Measurements from ENCODE around the gene OOSP1. TPM values are rescaled to one million over a fixed set of nuclear protein-coding genes. Genes with fewer than 3 reads are reported as not detected.

OOSP1 gene
- total and polyA plus RNA-seq, 10 of the 15 experiments (the other 5 are each of a cell fraction or from before 2014, with no cell fraction given): not detected

DNA sequence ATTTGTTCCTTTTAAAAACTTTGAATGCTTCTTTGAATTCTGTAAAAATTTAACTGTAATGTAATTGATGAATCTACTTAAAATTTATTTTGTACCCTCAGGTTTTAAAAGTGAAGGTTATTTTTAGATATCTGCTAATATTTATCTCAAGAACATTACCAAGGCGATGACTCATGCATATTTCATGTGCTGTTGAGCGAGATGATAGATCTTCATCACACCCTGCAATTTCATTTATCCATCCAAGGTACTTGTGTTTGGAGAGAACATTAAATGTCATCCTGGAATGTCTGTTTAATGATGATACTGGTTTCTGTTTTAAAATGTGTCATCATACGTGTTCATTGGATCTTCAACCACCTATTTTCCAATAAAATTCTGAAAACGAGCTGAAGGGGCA is 18.9 kb downstream of the OOSP1 start:
- no peak overlapping the region for H3K9ac ChIP-seq (ENCODE audit: control insufficient read depth, insufficient read depth, low read length)
- under 1% methylated on average over 4 of the region's 4 CpGs for WGBS (ENCODE audit: insufficient coverage, insufficient replicate concordance, low lambda C conversion rate, missing lambda C conversion rate)
- no peaks in the 10 kb centered on the region for H3K4me1 ChIP-seq (ENCODE audit: control insufficient read depth, insufficient read depth, low read length)
- RAD21 ChIA-PET (ENCODE audit: unreplicated experiment): no interaction called here
- CTCF ChIA-PET: no interaction called here
- no peaks in the 10 kb centered on the region for H3K79me2 ChIP-seq (ENCODE audit: control insufficient read depth, insufficient read depth, low read length)
- no peaks in the 10 kb centered on the region for H3K9me3 ChIP-seq (replicated peaks; ENCODE audit: control insufficient read depth, insufficient read depth, low read length)
- H3K27me3 ChIP-seq (replicated peaks in 1 of 2; ENCODE audit: control insufficient read depth in 2 of 2, insufficient read depth in 2 of 2, low read length in 1 of 2): no peaks in the 10 kb centered on the region
- no peak overlapping the region for H2AFZ ChIP-seq (ENCODE audit: control insufficient read depth, low read depth, low read length)
- no peaks in the 10 kb centered on the region for H4K20me1 ChIP-seq (ENCODE audit: control insufficient read depth, insufficient read depth)
- TF ChIP-seq CBX5 (IDR thresholded peaks at IDR 0.05; ENCODE audit: low read depth) (no peak), KAT2A (conservative IDR thresholded peaks at IDR 0.05; ENCODE audit: control insufficient read depth, low read depth, low read length) (no peak), EZH2 (IDR thresholded peaks at IDR 0.05; ENCODE audit: borderline replicate concordance, control insufficient read depth, low read depth, low read length) (no peak), EP300 (IDR thresholded peaks at IDR 0.05; ENCODE audit: borderline replicate concordance in 1 of 2, control insufficient read depth in 1 of 2, low read depth in 2 of 2, low read length in 2 of 2) (no peak), NFIC (IDR thresholded peaks at IDR 0.05; ENCODE audit: low read depth, low read length) (no peak)
- DNase-seq (ENCODE audit: low read depth, low spot score) (no peak), ATAC-seq (no peak), FAIRE-seq (no peak)
- SMC1A ChIA-PET (ENCODE audit: uncharacterized antibody, unreplicated experiment): no interaction called here
- H3K4me3 ChIP-seq: no peak overlapping the region
- H3K4me2 ChIP-seq (ENCODE audit: control insufficient read depth, insufficient read depth): no peak overlapping the region
- no peaks in the 10 kb centered on the region for H3K36me3 ChIP-seq (ENCODE audit: control insufficient read depth in 2 of 2, insufficient read depth in 2 of 2, low read length in 1 of 2)
- in situ Hi-C loops (cut with MboI): no loop called here
- intact Hi-C loops (cut with micrococcal nuclease; ENCODE audit: unreplicated experiment): no loop called here
- no TSS peak for BruUV-seq (replicated peaks)
- POLR2A ChIA-PET: no interaction called here
- no peak overlapping the region for H3K27ac ChIP-seq (ENCODE audit: control insufficient read depth, insufficient read depth)

DNA sequence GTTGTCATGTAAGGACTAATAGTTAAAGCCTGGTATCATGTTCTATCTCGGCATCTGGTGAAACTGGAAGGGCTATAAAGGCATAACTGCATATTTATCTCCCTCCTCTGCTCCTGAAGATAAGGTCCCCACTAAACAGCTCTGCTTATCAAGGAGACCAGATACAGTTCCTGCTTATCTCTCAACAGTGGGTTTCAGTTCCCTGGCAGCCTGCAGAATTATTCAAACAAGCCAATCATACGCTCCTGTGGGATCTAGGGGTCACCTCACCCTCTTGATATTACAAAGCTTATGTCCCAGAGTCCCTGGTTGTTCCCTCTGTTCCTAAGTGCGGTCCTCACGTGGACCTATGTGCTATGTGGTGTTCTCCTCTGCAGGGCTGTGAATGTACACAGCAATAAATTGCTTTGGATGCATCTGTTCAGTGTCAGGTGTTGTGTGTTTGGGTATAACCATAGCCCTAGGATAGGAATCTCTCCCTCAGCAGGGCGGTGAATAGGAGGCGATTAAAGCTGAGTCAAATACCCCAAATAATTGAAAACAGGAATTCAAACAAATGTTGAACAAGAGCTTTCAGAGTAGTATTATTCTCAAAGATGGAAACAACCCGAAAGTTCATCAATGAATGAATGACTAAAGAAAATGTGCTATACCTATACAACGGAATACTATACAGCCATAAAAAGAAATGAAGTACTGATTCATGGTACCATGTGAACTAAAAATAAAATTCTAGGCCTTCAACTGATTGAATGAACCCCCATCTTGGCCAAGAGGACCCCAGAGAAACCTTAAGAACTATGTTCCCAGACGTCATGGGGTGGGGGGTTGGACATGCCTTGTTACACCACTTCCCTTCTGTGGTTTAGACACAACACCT is 22.5 kb downstream of the OOSP1 start:
- Histone ChIP-seq H3K4me2 (ENCODE audit: control insufficient read depth, insufficient read depth) (no peak overlapping the region), H3K4me3 (no peak overlapping the region), H2AFZ (ENCODE audit: control insufficient read depth, low read depth, low read length) (no peak overlapping the region), H3K27me3 (replicated peaks in 1 of 2; ENCODE audit: control insufficient read depth in 2 of 2, insufficient read depth in 2 of 2, low read length in 1 of 2) (no peaks in the 10 kb centered on the region), H3K36me3 (ENCODE audit: control insufficient read depth in 2 of 2, insufficient read depth in 2 of 2, low read length in 1 of 2) (no peaks in the 10 kb centered on the region), H3K27ac (ENCODE audit: control insufficient read depth, insufficient read depth) (no peak overlapping the region), H3K4me1 (ENCODE audit: control insufficient read depth, insufficient read depth, low read length) (no peaks in the 10 kb centered on the region), H3K9ac (ENCODE audit: control insufficient read depth, insufficient read depth, low read length) (no peak overlapping the region), H4K20me1 (ENCODE audit: control insufficient read depth, insufficient read depth) (no peaks in the 10 kb centered on the region), H3K79me2 (ENCODE audit: control insufficient read depth, insufficient read depth, low read length) (no peaks in the 10 kb centered on the region), H3K9me3 (replicated peaks; ENCODE audit: control insufficient read depth, insufficient read depth, low read length) (no peaks in the 10 kb centered on the region)
- intact Hi-C loops (cut with micrococcal nuclease; ENCODE audit: unreplicated experiment): no loop called here
- ChIA-PET POLR2A (no interaction called here), SMC1A (ENCODE audit: uncharacterized antibody, unreplicated experiment) (no interaction called here), RAD21 (ENCODE audit: unreplicated experiment) (no interaction called here), CTCF (no interaction called here)
- DNase-seq (ENCODE audit: low read depth, low spot score) (no peak), ATAC-seq (no peak), FAIRE-seq (no peak)
- no TSS peak for BruUV-seq (replicated peaks)
- 34% methylated on average over 9 of the region's 9 CpGs for WGBS (ENCODE audit: insufficient coverage, insufficient replicate concordance, low lambda C conversion rate, missing lambda C conversion rate)
- in situ Hi-C loops (cut with MboI): no loop called here
- TF ChIP-seq SRF (IDR thresholded peaks at IDR 0.05; ENCODE audit: low read depth in 2 of 2, low read length in 2 of 2) (no peak), RCOR1 (conservative IDR thresholded peaks at IDR 0.05; ENCODE audit: low read depth, low read length) (no peak)
- TF ChIP-seq, protein P1, sequence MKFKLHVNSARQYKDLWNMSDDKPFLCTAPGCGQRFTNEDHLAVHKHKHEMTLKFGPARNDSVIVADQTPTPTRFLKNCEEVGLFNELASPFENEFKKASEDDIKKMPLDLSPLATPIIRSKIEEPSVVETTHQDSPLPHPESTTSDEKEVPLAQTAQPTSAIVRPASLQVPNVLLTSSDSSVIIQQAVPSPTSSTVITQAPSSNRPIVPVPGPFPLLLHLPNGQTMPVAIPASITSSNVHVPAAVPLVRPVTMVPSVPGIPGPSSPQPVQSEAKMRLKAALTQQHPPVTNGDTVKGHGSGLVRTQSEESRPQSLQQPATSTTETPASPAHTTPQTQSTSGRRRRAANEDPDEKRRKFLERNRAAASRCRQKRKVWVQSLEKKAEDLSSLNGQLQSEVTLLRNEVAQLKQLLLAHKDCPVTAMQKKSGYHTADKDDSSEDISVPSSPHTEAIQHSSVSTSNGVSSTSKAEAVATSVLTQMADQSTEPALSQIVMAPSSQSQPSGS (IDR thresholded peaks at IDR 0.05; ENCODE audit: low read length): no peak
- TF ChIP-seq, protein P2, sequence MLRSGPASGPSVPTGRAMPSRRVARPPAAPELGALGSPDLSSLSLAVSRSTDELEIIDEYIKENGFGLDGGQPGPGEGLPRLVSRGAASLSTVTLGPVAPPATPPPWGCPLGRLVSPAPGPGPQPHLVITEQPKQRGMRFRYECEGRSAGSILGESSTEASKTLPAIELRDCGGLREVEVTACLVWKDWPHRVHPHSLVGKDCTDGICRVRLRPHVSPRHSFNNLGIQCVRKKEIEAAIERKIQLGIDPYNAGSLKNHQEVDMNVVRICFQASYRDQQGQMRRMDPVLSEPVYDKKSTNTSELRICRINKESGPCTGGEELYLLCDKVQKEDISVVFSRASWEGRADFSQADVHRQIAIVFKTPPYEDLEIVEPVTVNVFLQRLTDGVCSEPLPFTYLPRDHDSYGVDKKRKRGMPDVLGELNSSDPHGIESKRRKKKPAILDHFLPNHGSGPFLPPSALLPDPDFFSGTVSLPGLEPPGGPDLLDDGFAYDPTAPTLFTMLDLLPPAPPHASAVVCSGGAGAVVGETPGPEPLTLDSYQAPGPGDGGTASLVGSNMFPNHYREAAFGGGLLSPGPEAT (IDR thresholded peaks at IDR 0.05; ENCODE audit: low read depth): no peak
